Type B pancreatic cell (in vitro differentiated cells): ENCODE results near the gene NCOR1. TPM values are rescaled to one million over a fixed set of nuclear protein-coding genes. Genes with fewer than 3 reads are reported as not detected.
"Not testable (repeated sequence)": the region's sequence is repeated elsewhere in the genome, so short reads cannot be mapped to it uniquely, and the experiment has no call there.

Experiments used
- DNase-seq: peaks from one replicate; pipeline ENCODE4 v3.0.0; 2021; ENCODE audit warnings: mixed read lengths; ENCODE audit not compliant: unreplicated experiment; ENCODE audit errors: extremely low spot score
- H3K27ac Mint-ChIP-seq: 2 replicates; pipeline ENCODE4 v1.8.0; 2021; ENCODE audit warnings: mild to moderate bottlenecking, mixed read lengths
- H3K27me3 Mint-ChIP-seq: 2 replicates; pipeline ENCODE4 v1.8.0; 2021; ENCODE audit warnings: mixed read lengths
- H3K36me3 Mint-ChIP-seq: 2 replicates; pipeline ENCODE4 v1.8.0; 2021; ENCODE audit warnings: mixed read lengths
- H3K4me1 Mint-ChIP-seq: one replicate; pipeline ENCODE4 v1.8.0; 2021; ENCODE audit warnings: mixed read lengths; ENCODE audit not compliant: unreplicated experiment
- H3K4me3 Mint-ChIP-seq: 2 replicates; pipeline ENCODE4 v1.8.0; 2021; ENCODE audit warnings: mild to moderate bottlenecking, mixed read lengths
- H3K9me3 Mint-ChIP-seq: 2 replicates; pipeline ENCODE4 v1.8.0; 2021; ENCODE audit warnings: mixed read lengths
- CTCF ChIP-seq: fragments of 200-600 bp; sonication (generic); conservative IDR thresholded peaks from 2 replicates; pipeline ENCODE4 v1.5.0; 2021; ENCODE audit warnings: antibody characterized with exemption, mild to moderate bottlenecking
- total RNA-seq: library from RNA; stranded (reverse); gene quantifications from 2 replicates; pipeline ENCODE4 v1.2.1, GENCODE V29; 2021; ENCODE audit warnings: low replicate concordance

Gene NCOR1
- total RNA-seq, 1 donor from 2014 or later, result 133 TPM

GRCh38 chr17:16215002-16215272, 397 bp downstream of the NCOR1 start:
- H3K4me3 Mint-ChIP-seq, result peak overlapping the region; percentile 97
- peaks cover 4% of the 10 kb centered on the region for H3K36me3 Mint-ChIP-seq
- H3K4me1 Mint-ChIP-seq, result peaks cover 26% of the 10 kb centered on the region
- no peaks in the 10 kb centered on the region for H3K9me3 Mint-ChIP-seq
- TF ChIP-seq CTCF, result no peak
- DNase-seq, result peak; percentile 77
- H3K27me3 Mint-ChIP-seq, result peaks cover 2% of the 10 kb centered on the region
- H3K27ac Mint-ChIP-seq, result peak overlapping the region; percentile 87

GRCh38 chr17:16214190-16215001, 938 bp downstream of the NCOR1 start:
- no peak for DNase-seq
- Mint-ChIP-seq H3K4me3 (peak overlapping the region; percentile 97), H3K36me3 (peaks cover 4% of the 10 kb centered on the region), H3K9me3 (no peaks in the 10 kb centered on the region), H3K27me3 (peaks cover 2% of the 10 kb centered on the region), H3K4me1 (peaks cover 26% of the 10 kb centered on the region), H3K27ac (peak overlapping the region; percentile 87)
- TF ChIP-seq CTCF, result no peak

GRCh38 chr17:16212793-16213192, 2.5 kb downstream of the NCOR1 start:
- TF ChIP-seq CTCF, result no peak
- Mint-ChIP-seq H3K9me3 (no peaks in the 10 kb centered on the region), H3K27ac (no peak overlapping the region), H3K36me3 (peaks cover 4% of the 10 kb centered on the region), H3K4me3 (no peak overlapping the region), H3K27me3 (peaks cover 2% of the 10 kb centered on the region), H3K4me1 (peaks cover 26% of the 10 kb centered on the region)
- DNase-seq, result no peak

GRCh38 chr17:16211590-16211989, 3.7 kb downstream of the NCOR1 start:
- Mint-ChIP-seq H3K9me3 (no peaks in the 10 kb centered on the region), H3K36me3 (no peaks in the 10 kb centered on the region), H3K4me3 (no peak overlapping the region), H3K27me3 (no peaks in the 10 kb centered on the region), H3K4me1 (peaks cover 21% of the 10 kb centered on the region), H3K27ac (no peak overlapping the region)
- no peak for TF ChIP-seq CTCF
- no peak for DNase-seq

GRCh38 chr17:16204763-16205162, 10.6 kb downstream of the NCOR1 start:
- not testable (repeated sequence) for H3K36me3 Mint-ChIP-seq, H3K9me3 Mint-ChIP-seq, DNase-seq, H3K4me3 Mint-ChIP-seq, H3K27me3 Mint-ChIP-seq
- Mint-ChIP-seq H3K4me1 (peaks cover 27% of the 10 kb centered on the region), H3K27ac (peak overlapping the region; percentile 50)

- not testable (repeated sequence) for H3K27me3 Mint-ChIP-seq, H3K36me3 Mint-ChIP-seq, H3K9me3 Mint-ChIP-seq, DNase-seq
- Mint-ChIP-seq H3K4me1 (peaks cover 36% of the 10 kb centered on the region), H3K27ac (peak overlapping the region; percentile 69), H3K4me3 (peak overlapping the region; percentile 47)
Measured at GRCh38 chr17:16202554-16203500, 12.5 kb downstream of the NCOR1 start.

GRCh38 chr17:16201693-16202131, 13.6 kb downstream of the NCOR1 start:
- H3K27me3 Mint-ChIP-seq, H3K9me3 Mint-ChIP-seq, H3K36me3 Mint-ChIP-seq, H3K27ac Mint-ChIP-seq, DNase-seq, H3K4me3 Mint-ChIP-seq: not testable (repeated sequence)
- peaks cover 36% of the 10 kb centered on the region for H3K4me1 Mint-ChIP-seq
